ENCODE measurements around the gene PDK4.

DNA sequence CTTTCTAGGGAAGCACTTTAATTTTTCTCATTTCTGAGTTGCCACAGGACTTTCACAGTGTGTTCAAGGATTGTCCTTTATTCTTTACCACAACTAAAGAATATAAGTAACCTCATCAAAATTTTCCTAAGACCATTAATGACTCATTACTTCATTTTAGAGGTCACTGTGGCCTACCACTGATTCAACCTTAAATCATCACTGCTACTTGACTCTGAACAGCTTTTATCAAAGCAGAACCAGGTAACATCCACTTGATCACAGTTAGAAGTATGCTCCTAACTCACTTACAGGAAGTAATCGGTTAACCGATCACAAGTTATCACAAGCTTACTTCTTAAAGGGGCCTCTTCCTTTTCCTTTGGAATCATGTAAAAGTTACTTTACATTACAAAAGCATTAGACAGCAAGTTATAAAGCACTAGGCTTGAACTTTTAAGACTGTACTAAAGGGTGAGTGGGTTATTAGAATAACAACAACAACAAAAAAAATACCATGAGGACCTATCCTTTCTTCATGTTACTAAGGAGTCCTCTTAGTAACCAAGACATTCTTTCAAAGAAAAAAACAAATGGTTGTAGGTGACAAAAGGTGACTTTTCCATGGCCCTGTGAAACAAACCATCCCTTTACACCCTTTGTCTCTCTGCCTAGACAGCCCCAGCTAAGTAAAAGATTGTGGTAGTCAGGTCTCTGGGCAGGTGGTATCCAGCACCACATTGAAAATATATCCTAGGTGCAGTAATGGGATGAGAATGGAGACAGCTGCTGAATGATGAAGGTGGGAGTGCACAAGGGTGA is 40.0 kb upstream of the PDK4 start:
- TF ChIP-seq POLR2A (IDR thresholded peaks at IDR 0.05) (no peak), CTCF (IDR thresholded peaks at IDR 0.05) (no peak)
